ENCODE data around the gene IGBP1.

Gene IGBP1

DNA sequence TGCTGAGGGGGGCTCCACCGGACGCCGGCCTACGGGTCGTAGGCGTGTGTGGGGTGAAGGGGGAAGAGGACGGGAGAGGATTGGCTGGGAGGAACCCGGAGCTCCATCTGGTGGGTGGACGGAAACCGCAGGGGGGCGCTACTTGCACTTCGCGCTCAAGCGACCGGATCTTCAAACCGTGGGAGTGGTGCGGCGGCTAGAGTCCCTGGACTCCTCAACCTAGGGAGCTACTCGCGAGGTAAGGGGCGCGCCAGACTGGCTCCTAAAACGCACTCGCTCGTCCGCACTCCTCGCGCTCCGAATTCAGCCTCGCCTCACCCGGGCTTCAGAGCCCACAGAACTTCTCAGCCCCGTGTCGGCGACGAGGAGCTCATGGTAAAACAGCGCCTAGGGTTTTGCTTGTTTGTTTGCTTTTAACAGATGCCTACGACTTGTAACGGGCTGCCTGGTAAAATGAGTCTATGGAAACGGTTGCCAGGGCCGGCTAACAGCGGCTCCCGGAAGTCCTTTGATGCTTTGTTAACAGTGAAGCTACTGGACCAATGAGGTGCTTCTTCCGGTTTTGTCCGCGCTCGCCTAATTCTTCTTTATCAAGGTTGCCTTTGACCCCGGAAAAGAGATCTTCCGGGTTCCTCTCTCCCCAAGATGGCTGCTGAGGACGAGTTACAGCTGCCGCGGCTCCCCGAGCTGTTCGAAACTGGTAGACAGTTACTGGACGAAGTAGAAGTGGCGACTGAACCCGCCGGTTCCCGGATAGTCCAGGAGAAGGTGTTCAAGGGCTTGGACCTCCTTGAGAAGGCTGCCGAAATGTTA lies at the start of gene IGBP1:
IGBP1 (plus strand) TSS at position 145 of the 813 bp plus-strand sequence; CDS start at position 646, 501 bp downstream.
- Histone ChIP-seq H3K4me3 (peak within 1 kb of the TSS; percentile 59 to 80), H3K36me3 (no peaks in the 10 kb centered on the region), H3K27me3 (no peaks in the 10 kb centered on the region), H3K9me3 (no peaks in the 10 kb centered on the region), H3K27ac (peak within 1 kb of the TSS; percentile 71 to 79), H3K4me1 (peaks cover 0 to 21% (median 4%) of the 10 kb centered on the region in 4 donors)
- DNase-seq, result peak; percentile 79 to 87
- intact Hi-C loops (cut with DNase I; ENCODE audit: low total_unique reads), result no loop called here
- TF ChIP-seq CTCF (IDR thresholded peaks at IDR 0.05), result peak; percentile 39 to 58

GRCh38 chrX:70084592-70085240 lies 48.5 kb upstream of the IGBP1 start:
- DNase-seq, result no peak
- H3K4me3 ChIP-seq, result no peak overlapping the region
- no peaks in the 10 kb centered on the region for H3K36me3 ChIP-seq
- H3K4me1 ChIP-seq, result no peaks in the 10 kb centered on the region
- TF ChIP-seq CTCF (IDR thresholded peaks at IDR 0.05), result no peak
- no peaks in the 10 kb centered on the region for H3K9me3 ChIP-seq
- H3K27me3 ChIP-seq, result no peaks in the 10 kb centered on the region
- intact Hi-C loops (cut with DNase I; ENCODE audit: low total_unique reads), result no loop called here
- no peak overlapping the region for H3K27ac ChIP-seq

- no peak for TF ChIP-seq CTCF (IDR thresholded peaks at IDR 0.05)
- Histone ChIP-seq H3K27ac (no peak overlapping the region), H3K36me3 (no peaks in the 10 kb centered on the region), H3K27me3 (no peaks in the 10 kb centered on the region), H3K9me3 (no peaks in the 10 kb centered on the region), H3K4me1 (no peaks in the 10 kb centered on the region), H3K4me3 (no peak overlapping the region)
- DNase-seq, result no peak
- intact Hi-C loops (cut with DNase I; ENCODE audit: low total_unique reads), result no loop called here
Observed at GRCh38 chrX:70087857-70088630, 45.2 kb upstream of the IGBP1 start.

DNA sequence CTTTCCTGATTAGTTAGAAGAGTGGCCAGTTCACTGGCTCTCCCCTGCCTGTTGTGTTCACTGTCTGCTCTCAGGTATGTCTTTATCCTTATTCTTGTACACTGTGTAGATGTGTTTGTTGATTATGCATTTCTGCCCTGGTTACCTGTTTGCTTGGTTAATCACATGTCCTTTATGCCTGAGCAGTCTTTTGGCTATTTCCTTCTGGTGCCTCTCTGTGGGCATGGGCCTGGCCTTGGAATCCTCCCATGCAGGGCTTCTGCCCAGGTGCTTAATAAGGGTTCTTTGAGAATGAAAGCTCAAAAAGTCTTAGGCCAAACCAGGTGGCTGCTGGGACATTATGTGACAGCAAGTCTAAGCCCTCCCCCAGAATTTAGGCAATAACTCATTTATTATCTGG lies 44.5 kb upstream of the IGBP1 start:
- intact Hi-C loops (cut with DNase I; ENCODE audit: low total_unique reads), result no loop called here

More for the DNA sequence above, 44.5 kb upstream of the IGBP1 start:
- no peak overlapping the region for H3K27ac ChIP-seq
- H3K4me1 ChIP-seq, result no peaks in the 10 kb centered on the region
- no peak for TF ChIP-seq CTCF (IDR thresholded peaks at IDR 0.05)
- H3K9me3 ChIP-seq, result no peaks in the 10 kb centered on the region
- no peak overlapping the region for H3K4me3 ChIP-seq
- no peaks in the 10 kb centered on the region for H3K36me3 ChIP-seq
- no peak for DNase-seq
- H3K27me3 ChIP-seq, result no peaks in the 10 kb centered on the region
